Sigmoid colon (tissue), 4 donors: Measurements from ENCODE around the gene AGTR1.

Experiments used
- EP300 ChIP-seq, 4 donors: sonication (generic); formaldehyde crosslinking; IDR thresholded peaks; one replicate each; pipeline ENCODE4 v1.6.1; 2017; ENCODE audit warnings: antibody characterized with exemption in 4 of 4
- POLR2A ChIP-seq, 2 donors: fragments of 450-650 bp; IDR thresholded peaks; one replicate each; pipeline ENCODE4 v1.6.1; 2016; ENCODE audit warnings: antibody characterized with exemption in 2 of 2, mild to moderate bottlenecking in 2 of 2, moderate library complexity in 2 of 2
- POLR2AphosphoS5 ChIP-seq, 4 donors: sonication (generic); formaldehyde crosslinking; IDR thresholded peaks; one replicate each; pipeline ENCODE4 v1.6.1; 2017; ENCODE audit warnings: antibody characterized with exemption in 4 of 4
- TF ChIP-seq, protein P1 (sequence below), 4 experiments: fragments of 450-650 bp in 3 of 4; fragments of 200-600 bp in 1 of 4; IDR thresholded peaks; one replicate each; pipeline ENCODE4 v1.5.1; 2016 to 2019; ENCODE audit warnings: antibody characterized with exemption in 4 of 4, mild to moderate bottlenecking in 3 of 4, moderate library complexity in 2 of 4

DNA sequence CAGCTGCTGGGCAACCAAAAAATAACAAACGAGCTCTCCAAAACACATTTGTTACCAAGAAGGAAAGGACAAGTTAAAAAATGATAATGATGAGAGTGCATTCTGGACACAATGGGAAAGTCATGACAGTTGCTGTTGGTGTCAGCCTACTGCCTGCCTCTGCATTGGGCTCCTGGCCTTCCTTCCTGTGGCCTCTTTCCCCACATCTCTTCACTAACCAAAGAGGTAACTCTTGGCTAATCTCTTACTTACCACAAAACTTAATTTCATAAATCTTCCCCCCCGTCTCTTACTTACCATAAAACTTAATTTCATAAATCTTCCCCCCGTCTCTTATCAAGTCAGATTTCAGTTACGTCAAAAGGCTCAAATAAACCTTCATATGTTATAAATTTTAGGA is 58.6 kb downstream of the AGTR1 start:
- no peak for TF ChIP-seq POLR2AphosphoS5 (IDR thresholded peaks at IDR 0.05)
- TF ChIP-seq, protein P1, sequence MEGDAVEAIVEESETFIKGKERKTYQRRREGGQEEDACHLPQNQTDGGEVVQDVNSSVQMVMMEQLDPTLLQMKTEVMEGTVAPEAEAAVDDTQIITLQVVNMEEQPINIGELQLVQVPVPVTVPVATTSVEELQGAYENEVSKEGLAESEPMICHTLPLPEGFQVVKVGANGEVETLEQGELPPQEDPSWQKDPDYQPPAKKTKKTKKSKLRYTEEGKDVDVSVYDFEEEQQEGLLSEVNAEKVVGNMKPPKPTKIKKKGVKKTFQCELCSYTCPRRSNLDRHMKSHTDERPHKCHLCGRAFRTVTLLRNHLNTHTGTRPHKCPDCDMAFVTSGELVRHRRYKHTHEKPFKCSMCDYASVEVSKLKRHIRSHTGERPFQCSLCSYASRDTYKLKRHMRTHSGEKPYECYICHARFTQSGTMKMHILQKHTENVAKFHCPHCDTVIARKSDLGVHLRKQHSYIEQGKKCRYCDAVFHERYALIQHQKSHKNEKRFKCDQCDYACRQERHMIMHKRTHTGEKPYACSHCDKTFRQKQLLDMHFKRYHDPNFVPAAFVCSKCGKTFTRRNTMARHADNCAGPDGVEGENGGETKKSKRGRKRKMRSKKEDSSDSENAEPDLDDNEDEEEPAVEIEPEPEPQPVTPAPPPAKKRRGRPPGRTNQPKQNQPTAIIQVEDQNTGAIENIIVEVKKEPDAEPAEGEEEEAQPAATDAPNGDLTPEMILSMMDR (IDR thresholded peaks at IDR 0.05) = no peak
- no peak for TF ChIP-seq POLR2A (IDR thresholded peaks at IDR 0.05)
- no peak for TF ChIP-seq EP300 (IDR thresholded peaks at IDR 0.05)
